Transverse colon (tissue), 4 donors: ENCODE data around the gene PLB1. TPM values are rescaled to one million over a fixed set of nuclear protein-coding genes. Genes with fewer than 3 reads are reported as not detected.
"Not testable (repeated sequence)": the region's sequence is repeated elsewhere in the genome, so short reads cannot be mapped to it uniquely, and the experiment has no call there.

Experiments used
- DNase-seq: peaks from one replicate; pipeline ENCODE4 v3.0.0-alpha.2; 2019
- H3K27ac ChIP-seq, 4 donors: fragments of 200-600 bp; sonication (generic); 2 replicates each; pipeline ENCODE4 v1.5.1; 2016 to 2018; ENCODE audit warnings: inconsistent platforms in 4 of 4
- H3K27me3 ChIP-seq: fragments of 200-600 bp; sonication (generic); 2 replicates; pipeline ENCODE4 v1.5.1; 2017; ENCODE audit warnings: inconsistent platforms
- H3K36me3 ChIP-seq, 4 donors: fragments of 200-600 bp; sonication (generic); 2 replicates each; pipeline ENCODE4 v1.5.1; 2017 to 2019; ENCODE audit warnings: inconsistent platforms in 4 of 4
- H3K4me1 ChIP-seq, 4 donors: fragments of 200-600 bp; sonication (generic); 2 replicates each; pipeline ENCODE4 v1.5.1; 2017 to 2020; ENCODE audit warnings: inconsistent platforms in 4 of 4
- H3K4me3 ChIP-seq, 4 donors: fragments of 200-600 bp; sonication (generic); 1 replicate in 1 of 4; 2 replicates in 3 of 4; pipeline versions ENCODE4 v1.5.1 to v1.6.1; 2017 to 2019; ENCODE audit warnings: inconsistent platforms in 4 of 4
- H3K9me3 ChIP-seq, 2 donors: fragments of 200-600 bp; sonication (generic); 2 replicates each; pipeline ENCODE4 v1.5.1; 2017 to 2019; ENCODE audit warnings: inconsistent platforms in 2 of 2
- EP300 ChIP-seq: sonication (generic); formaldehyde crosslinking; IDR thresholded peaks from one replicate; pipeline ENCODE4 v1.6.1; 2017; ENCODE audit warnings: antibody characterized with exemption, low read depth
- POLR2A ChIP-seq: fragments of 450-650 bp; IDR thresholded peaks from one replicate; pipeline ENCODE4 v1.6.1; 2016; ENCODE audit warnings: antibody characterized with exemption, mild to moderate bottlenecking, moderate library complexity
- POLR2AphosphoS5 ChIP-seq, 3 donors: sonication (generic); formaldehyde crosslinking; IDR thresholded peaks; one replicate each; pipeline ENCODE4 v1.6.1; 2016; ENCODE audit warnings: antibody characterized with exemption in 3 of 3
- WGBS, 2 donors: methylation state at CpG; one replicate each; pipeline ENCODE4 v1.1.5; 2018; ENCODE audit warnings: low coverage in 1 of 2; 5-methylcytosine and 5-hydroxymethylcytosine counted together
- in situ Hi-C, 4 donors: fragments of 200-750 bp; cut with MboI; loops; one replicate each; pipeline versions ENCODE4 v1.15.0 to v1.15.1; 2017; ENCODE audit warnings: low sequenced_read_pairs in 3 of 4, low pct_ligation_motif_present in 1 of 4, low pct_unique_long_range_greater_than_20kb in 1 of 4
- intact Hi-C: fragments of 100-400 bp; cut with DNase I; formaldehyde crosslinking; loops from one replicate; pipeline ENCODE4 v1.15.1; 2023; ENCODE audit warnings: low total_unique reads
- total RNA-seq, 4 donors: library from RNA; depleted of rRNA; stranded (reverse); fragments of >200 nt; gene quantifications; one replicate each; pipeline ENCODE4 v1.1.0, GENCODE V29; 2016
- TF ChIP-seq, protein P1 (sequence below), 5 experiments: fragments of 200-600 bp in 3 of 5; fragments of 450-650 bp in 2 of 5; sonication (generic) in 3 of 5; IDR thresholded peaks; 1 replicate in 2 of 5; 2 replicates in 3 of 5; pipeline ENCODE4 v1.5.1; 2016 to 2017; ENCODE audit warnings: antibody characterized with exemption in 5 of 5, inconsistent platforms in 3 of 5, mild to moderate bottlenecking in 2 of 5, moderate library complexity in 1 of 5

PLB1 gene
- total RNA-seq, 4 donors from 2014 or later, result 0.20 to 4.2 (median 1.8) TPM

DNA sequence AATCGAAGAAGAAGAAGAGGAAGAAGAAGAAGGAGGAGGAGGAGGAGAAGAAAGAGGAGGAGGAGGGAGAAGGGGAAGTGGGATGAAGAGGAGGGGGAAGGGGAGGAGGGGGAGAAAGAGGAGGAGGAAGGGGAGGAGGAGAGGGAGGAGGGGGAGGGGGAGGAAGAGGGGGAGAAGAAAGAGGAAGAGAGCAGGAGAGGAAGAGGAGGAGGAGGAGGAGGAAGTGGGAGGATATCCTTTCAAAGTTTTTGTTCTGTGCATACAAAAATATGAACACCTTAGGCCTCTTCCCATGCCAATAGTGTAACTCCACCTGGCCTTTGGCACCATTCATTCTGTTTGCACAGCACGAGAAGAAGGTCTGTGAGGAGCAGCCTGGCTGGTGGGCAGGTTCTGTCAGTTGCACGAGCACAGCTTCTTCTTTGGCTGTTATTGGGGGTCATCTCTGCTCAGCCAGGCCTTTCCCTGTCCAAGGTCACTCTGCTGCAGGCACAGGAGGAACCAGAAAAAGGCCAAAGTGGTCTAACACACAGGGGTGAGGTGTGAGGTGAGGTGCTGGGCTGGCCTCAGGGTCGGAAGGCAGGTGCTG is 25.8 kb upstream of the PLB1 start:
- H3K27me3 ChIP-seq, result no peaks in the 10 kb centered on the region
- H3K9me3 ChIP-seq, result no peaks in the 10 kb centered on the region
- in situ Hi-C loops (loop anchor here in 1 of 4 donors (25.0 kb wide), 1 partner anchor 733 kb away; no protein-coding TSS in a partner anchor), intact Hi-C loops (no loop called here)
- peaks cover 0 to 14% (median 8%) of the 10 kb centered on the region in 4 donors for H3K4me1 ChIP-seq
- DNase-seq, result peak; percentile 17
- no peaks in the 10 kb centered on the region for H3K36me3 ChIP-seq
- TF ChIP-seq POLR2A (no peak), POLR2AphosphoS5 (IDR thresholded peaks at IDR 0.05) (no peak), EP300 (no peak)
- TF ChIP-seq, protein P1, sequence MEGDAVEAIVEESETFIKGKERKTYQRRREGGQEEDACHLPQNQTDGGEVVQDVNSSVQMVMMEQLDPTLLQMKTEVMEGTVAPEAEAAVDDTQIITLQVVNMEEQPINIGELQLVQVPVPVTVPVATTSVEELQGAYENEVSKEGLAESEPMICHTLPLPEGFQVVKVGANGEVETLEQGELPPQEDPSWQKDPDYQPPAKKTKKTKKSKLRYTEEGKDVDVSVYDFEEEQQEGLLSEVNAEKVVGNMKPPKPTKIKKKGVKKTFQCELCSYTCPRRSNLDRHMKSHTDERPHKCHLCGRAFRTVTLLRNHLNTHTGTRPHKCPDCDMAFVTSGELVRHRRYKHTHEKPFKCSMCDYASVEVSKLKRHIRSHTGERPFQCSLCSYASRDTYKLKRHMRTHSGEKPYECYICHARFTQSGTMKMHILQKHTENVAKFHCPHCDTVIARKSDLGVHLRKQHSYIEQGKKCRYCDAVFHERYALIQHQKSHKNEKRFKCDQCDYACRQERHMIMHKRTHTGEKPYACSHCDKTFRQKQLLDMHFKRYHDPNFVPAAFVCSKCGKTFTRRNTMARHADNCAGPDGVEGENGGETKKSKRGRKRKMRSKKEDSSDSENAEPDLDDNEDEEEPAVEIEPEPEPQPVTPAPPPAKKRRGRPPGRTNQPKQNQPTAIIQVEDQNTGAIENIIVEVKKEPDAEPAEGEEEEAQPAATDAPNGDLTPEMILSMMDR (IDR thresholded peaks at IDR 0.05), result no peak
- 61 to 71% methylated on average over 1 to 4 of the region's 4 CpGs for WGBS, 2 donors
- H3K27ac ChIP-seq, result no peak overlapping the region
- no peak overlapping the region for H3K4me3 ChIP-seq

DNA sequence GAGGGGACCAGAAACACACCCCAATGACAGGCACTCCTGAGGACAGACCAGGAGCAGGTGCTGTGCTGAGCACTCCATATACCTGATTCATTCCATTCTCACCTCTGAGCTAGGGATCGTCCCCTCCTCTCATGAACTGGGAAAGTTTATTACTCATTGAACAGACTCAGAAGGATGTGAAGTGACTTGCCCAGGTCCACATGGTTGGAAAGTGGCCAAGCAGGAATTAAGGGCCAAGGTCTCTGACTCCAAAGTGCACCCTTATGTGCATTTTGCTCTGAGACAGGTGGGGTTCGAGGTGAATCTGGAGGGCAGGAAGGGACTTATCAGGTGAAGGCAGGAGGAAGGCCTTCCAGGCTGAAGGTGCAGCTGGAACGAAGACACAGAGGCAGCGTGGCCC is 25.1 kb upstream of the PLB1 start:
- DNase-seq, result peak; percentile 33
- no peak overlapping the region for H3K27ac ChIP-seq
- in situ Hi-C loops (loop anchor here in 1 of 4 donors (25.0 kb wide), 1 partner anchor 733 kb away; no protein-coding TSS in a partner anchor), intact Hi-C loops (no loop called here)
- 75% methylated on average over 4 of the region's 4 CpGs; no CpG with 5 or more reads in 1 of the 2 donors for WGBS, 2 donors
- H3K36me3 ChIP-seq, result no peaks in the 10 kb centered on the region
- no peak for TF ChIP-seq POLR2AphosphoS5 (IDR thresholded peaks at IDR 0.05)
- no peak for TF ChIP-seq EP300
- TF ChIP-seq POLR2A, result no peak
- TF ChIP-seq, protein P1 (IDR thresholded peaks at IDR 0.05), result no peak
- peaks cover 0 to 14% (median 8%) of the 10 kb centered on the region in 4 donors for H3K4me1 ChIP-seq
- no peaks in the 10 kb centered on the region for H3K27me3 ChIP-seq
- no peaks in the 10 kb centered on the region for H3K9me3 ChIP-seq
- no peak overlapping the region for H3K4me3 ChIP-seq

DNA sequence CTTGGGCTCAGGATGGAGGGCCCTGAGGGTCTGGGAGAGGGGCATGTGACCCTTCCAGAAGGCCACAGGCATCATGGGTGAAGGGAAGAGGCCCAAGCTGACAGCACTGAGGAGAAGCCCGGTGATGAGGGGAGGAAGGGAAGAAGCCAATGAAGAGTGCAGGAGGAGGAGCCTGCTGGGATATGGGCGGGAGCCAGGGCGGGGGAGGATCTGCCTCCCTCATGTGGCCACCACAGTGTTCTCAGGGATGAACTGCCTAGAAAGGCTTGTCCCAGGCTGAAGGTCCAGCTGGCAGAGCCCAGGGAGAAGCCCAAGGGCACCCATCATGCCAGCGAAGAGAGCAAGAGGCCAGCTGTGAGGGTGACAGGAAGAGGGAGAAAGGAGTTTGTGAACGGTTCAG is 24.6 kb upstream of the PLB1 start:
- in situ Hi-C loops, result loop anchor here in 1 of 4 donors (25.0 kb wide), 1 partner anchor 734 kb away; no protein-coding TSS in a partner anchor
- no peak for DNase-seq
- no peaks in the 10 kb centered on the region for H3K27me3 ChIP-seq
- H3K36me3 ChIP-seq, result no peaks in the 10 kb centered on the region
- peaks cover 0 to 14% (median 8%) of the 10 kb centered on the region in 4 donors for H3K4me1 ChIP-seq
- no peak overlapping the region for H3K27ac ChIP-seq
- no peak overlapping the region for H3K4me3 ChIP-seq
- TF ChIP-seq POLR2AphosphoS5 (IDR thresholded peaks at IDR 0.05) (no peak), EP300 (no peak), POLR2A (no peak)
- TF ChIP-seq, protein P1 (IDR thresholded peaks at IDR 0.05), result no peak
- WGBS, 2 donors, result 79 to 83% methylated on average over 3 to 5 of the region's 5 CpGs
- intact Hi-C loops, result no loop called here
- H3K9me3 ChIP-seq, result no peaks in the 10 kb centered on the region

DNA sequence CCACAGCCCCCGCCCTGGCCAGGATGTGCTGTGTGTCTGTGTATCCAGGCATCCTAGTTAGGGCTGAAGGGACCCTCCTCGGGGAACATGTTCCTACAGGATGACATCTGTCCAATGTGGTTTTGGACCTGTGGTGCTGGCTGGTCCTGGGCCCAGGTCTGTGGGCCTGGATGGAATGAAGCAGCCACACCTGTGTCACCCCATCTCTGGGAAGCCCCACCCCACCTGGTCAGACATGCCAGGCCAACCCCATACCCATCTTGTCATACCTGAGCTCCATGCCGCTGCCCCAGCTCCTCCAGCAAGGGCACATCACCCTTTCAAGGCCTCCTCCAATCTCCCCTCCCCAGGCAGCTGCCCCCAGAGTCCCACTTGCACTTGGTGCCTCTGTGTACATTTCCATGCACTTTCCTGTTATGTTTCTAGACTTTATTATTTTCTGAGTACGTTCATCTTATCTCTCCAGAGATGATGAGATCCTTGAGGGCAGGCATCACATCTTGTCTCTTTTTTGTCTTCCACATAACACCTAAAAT is 24.1 kb upstream of the PLB1 start:
- TF ChIP-seq, protein P1 (IDR thresholded peaks at IDR 0.05), result no peak
- TF ChIP-seq POLR2A (no peak), POLR2AphosphoS5 (IDR thresholded peaks at IDR 0.05) (no peak), EP300 (no peak)
- H3K27me3 ChIP-seq, result no peaks in the 10 kb centered on the region
- in situ Hi-C loops (loop anchor here in 1 of 4 donors (25.0 kb wide), 1 partner anchor 734 kb away; no protein-coding TSS in a partner anchor), intact Hi-C loops (no loop called here)
- DNase-seq, result no peak
- no peak overlapping the region for H3K4me3 ChIP-seq
- H3K9me3 ChIP-seq, result no peaks in the 10 kb centered on the region
- WGBS, 2 donors, result 63 to 93% methylated on average over 3 to 4 of the region's 4 CpGs
- peaks cover 0 to 14% (median 8%) of the 10 kb centered on the region in 4 donors for H3K4me1 ChIP-seq
- H3K36me3 ChIP-seq, result no peaks in the 10 kb centered on the region
- no peak overlapping the region for H3K27ac ChIP-seq

DNA sequence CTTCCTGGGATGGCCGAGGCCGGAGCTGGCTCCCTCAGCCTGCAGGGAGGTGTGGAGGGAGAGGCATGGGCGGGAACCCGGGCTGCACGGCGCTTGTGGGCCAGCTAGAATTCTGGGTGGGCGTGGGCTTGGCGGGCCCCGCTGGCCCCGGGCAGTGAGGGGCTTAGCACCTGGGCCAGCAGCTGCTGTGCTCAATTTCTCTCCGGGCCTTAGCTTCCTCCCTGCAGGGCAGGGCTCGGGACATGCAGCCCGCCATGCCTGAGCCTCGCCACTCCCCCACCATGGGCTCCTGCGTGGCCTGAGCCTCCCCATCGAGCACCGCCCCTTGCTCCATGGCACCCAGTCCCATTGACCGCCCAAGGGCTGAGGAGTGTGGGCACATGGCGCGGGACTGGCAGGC is 23.2 kb upstream of the PLB1 start:
- H3K27me3 ChIP-seq, H3K9me3 ChIP-seq, H3K27ac ChIP-seq, H3K4me3 ChIP-seq, H3K36me3 ChIP-seq, DNase-seq, intact Hi-C loops: not testable (repeated sequence)
- H3K4me1 ChIP-seq, result peaks cover 0 to 14% (median 8%) of the 10 kb centered on the region in 4 donors
- 97 to 99% methylated on average over 6 to 10 of the region's 20 CpGs for WGBS, 2 donors
- in situ Hi-C loops, result loop anchor here in 1 of 4 donors (25.0 kb wide), 1 partner anchor 735 kb away; no protein-coding TSS in a partner anchor
